NAMALWA (cell line): Measurements from ENCODE around the gene TSHZ2.

Experiments
- DNase-seq: peaks from one replicate; pipeline ENCODE4 v3.0.0-alpha.2; 2015; ENCODE audit warnings: low spot score

The TSHZ2 gene

GRCh38 chr20:53163486-53163885, 191.3 kb downstream of the TSHZ2 start:
- no peak for DNase-seq

- DNase-seq = no peak
These were observed 191.9 kb downstream of the TSHZ2 start for GRCh38 chr20:53164072-53164471.

- DNase-seq = no peak
These were observed 193.3 kb downstream of the TSHZ2 start for GRCh38 chr20:53165452-53165851.

GRCh38 chr20:53168491-53168890, 196.3 kb downstream of the TSHZ2 start:
- DNase-seq = no peak

- DNase-seq = no peak
These were observed 198.0 kb downstream of the TSHZ2 start for GRCh38 chr20:53170196-53170595.

GRCh38 chr20:53171065-53171464, 198.9 kb downstream of the TSHZ2 start:
- DNase-seq = no peak

GRCh38 chr20:53174454-53174853, 202.3 kb downstream of the TSHZ2 start:
- no peak for DNase-seq

- DNase-seq = no peak
These were observed 203.1 kb downstream of the TSHZ2 start for GRCh38 chr20:53175135-53175780.

GRCh38 chr20:53176134-53176533, 204.0 kb downstream of the TSHZ2 start:
- DNase-seq = no peak

- no peak for DNase-seq
These were observed 205.5 kb downstream of the TSHZ2 start for GRCh38 chr20:53177687-53178086.

- DNase-seq = no peak
These were observed 207.6 kb downstream of the TSHZ2 start for GRCh38 chr20:53179749-53180148.

GRCh38 chr20:53180928-53181362, 208.8 kb downstream of the TSHZ2 start:
- no peak for DNase-seq

- DNase-seq = no peak
These were observed 209.8 kb downstream of the TSHZ2 start for GRCh38 chr20:53181866-53182376.

- no peak for DNase-seq
These were observed 211.0 kb downstream of the TSHZ2 start for GRCh38 chr20:53183181-53183580.

- DNase-seq = no peak
These were observed 214.5 kb downstream of the TSHZ2 start for GRCh38 chr20:53186635-53187034.

GRCh38 chr20:53187392-53188068, 215.4 kb downstream of the TSHZ2 start:
- DNase-seq = no peak

GRCh38 chr20:53190225-53190624, 218.1 kb downstream of the TSHZ2 start:
- no peak for DNase-seq

- no peak for DNase-seq
These were observed 219.8 kb downstream of the TSHZ2 start for GRCh38 chr20:53191957-53192356.

- no peak for DNase-seq
These were observed 222.4 kb downstream of the TSHZ2 start for GRCh38 chr20:53194306-53195290.

- DNase-seq = no peak
These were observed 223.9 kb downstream of the TSHZ2 start for GRCh38 chr20:53195876-53196610.

- DNase-seq = no peak
These were observed 229.4 kb downstream of the TSHZ2 start for GRCh38 chr20:53201588-53201987.

- no peak for DNase-seq
These were observed 230.6 kb downstream of the TSHZ2 start for GRCh38 chr20:53202777-53203176.
